Skin epidermis (tissue), 12 donors: ENCODE data around the gene CTXND1.

Source experiments
- H3K27ac ChIP-seq, 21 experiments: fragments of 200-600 bp; sonication (generic) in 11 of 21; one replicate each; pipeline ENCODE4 v1.5.0; 2020; ENCODE audit warnings: mild to moderate bottlenecking in 3 of 21, inconsistent platforms in 2 of 21, moderate library complexity in 2 of 21
- H3K4me3 ChIP-seq, 7 experiments: fragments of 200-600 bp; sonication (generic) in 2 of 7; one replicate each; pipeline ENCODE4 v1.5.0; 2020; ENCODE audit warnings: inconsistent platforms in 2 of 7, mild to moderate bottlenecking in 2 of 7, moderate library complexity in 1 of 7

Gene CTXND1

GRCh38 chr15:80151148-80151547, 100.9 kb downstream of the CTXND1 start:
- Histone ChIP-seq H3K27ac (no peak overlapping the region), H3K4me3 (no peak overlapping the region)
